ENCODE measurements around the gene THOC6. TPM values are rescaled to one million over a fixed set of nuclear protein-coding genes. Genes with fewer than 3 reads are reported as not detected.

THOC6 gene
- total and polyA plus RNA-seq, 2 donors (not counting 1 experiment from before 2014, with no cell fraction given), result 28.5 to 52.2 TPM

DNA sequence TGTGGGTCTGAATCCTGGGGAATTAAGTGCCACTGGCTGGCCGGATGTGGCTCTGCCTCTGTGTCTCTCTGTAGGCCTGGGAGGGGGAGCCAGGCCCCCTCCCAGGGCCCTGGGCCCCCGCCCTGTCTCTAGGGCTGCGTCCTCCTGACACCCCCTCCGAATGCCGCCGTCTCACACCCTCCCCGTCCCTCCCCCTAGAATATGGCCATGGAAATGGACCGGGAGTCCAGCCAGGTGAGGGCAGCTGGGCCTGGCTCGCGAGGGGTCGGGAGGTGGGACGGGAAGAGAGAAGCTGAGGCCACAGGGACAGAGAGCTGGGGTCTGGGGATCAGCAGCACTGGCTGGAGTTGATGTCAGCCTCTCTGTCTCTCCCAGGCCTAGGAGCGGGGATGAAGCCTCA is 27.5 kb upstream of the THOC6 start:
- ChIA-PET POLR2A (no interaction called here), CTCF (interaction anchor here (0.8 kb wide), 1 partner anchor 99 kb away, joined by 3 read pairs; no protein-coding TSS in a partner anchor)
- Mint-ChIP-seq H3K9me3 (ENCODE audit: insufficient read depth) (no peaks in the 10 kb centered on the region), H3K4me3 (no peak overlapping the region), H3K27me3 (no peaks in the 10 kb centered on the region), H3K27ac (no peak overlapping the region), H3K4me1 (no peaks in the 10 kb centered on the region)
- Histone ChIP-seq H2AFZ (ENCODE audit: insufficient read depth, low read depth, low read length, poor library complexity, severe bottlenecking) (no peak overlapping the region), H3K36me3 (replicated peaks in 1 of 2; ENCODE audit: control extremely low read depth in 1 of 2, control insufficient read depth in 1 of 2, extremely low read depth in 1 of 2, insufficient read depth in 2 of 2, low read length in 1 of 2) (no peaks in the 10 kb centered on the region), H3K9me3 (ENCODE audit: control extremely low read depth in 1 of 3, control insufficient read depth in 2 of 3, insufficient read depth in 1 of 3, low read length in 2 of 3) (no peaks in the 10 kb centered on the region), H3K4me3 (ENCODE audit: control extremely low read depth in 1 of 5, extremely low read depth in 1 of 5, insufficient read depth in 1 of 5, low read depth in 2 of 5, low read length in 4 of 5) (no peak overlapping the region), H3K4me2 (replicated peaks; ENCODE audit: low read depth, low read length, poor library complexity, severe bottlenecking) (no peak overlapping the region), H4K20me1 (ENCODE audit: control insufficient read depth, insufficient read depth, low read length, poor library complexity, severe bottlenecking) (no peaks in the 10 kb centered on the region), H3K9ac (ENCODE audit: low read length) (no peak overlapping the region), H3K79me2 (ENCODE audit: control insufficient read depth, insufficient read depth, low read length) (no peaks in the 10 kb centered on the region), H3K27ac (ENCODE audit: low read length in 2 of 2) (no peak overlapping the region), H3K27me3 (replicated peaks in 1 of 4; ENCODE audit: control extremely low read depth in 1 of 4, control insufficient read depth in 3 of 4, insufficient read depth in 4 of 4, low read length in 3 of 4) (peaks cover 0 to 3% (median 0%) of the 10 kb centered on the region in 4 experiments), H3K4me1 (ENCODE audit: control insufficient read depth in 2 of 2, insufficient read depth in 2 of 2, low read length in 2 of 2) (no peaks in the 10 kb centered on the region)
- no peak for DNase-seq
- intact Hi-C loops (cut with micrococcal nuclease), result no loop called here
- WGBS (ENCODE audit: insufficient coverage), result 92% methylated on average over 11 of the region's 13 CpGs
- no peak for TF ChIP-seq EZH2 (IDR thresholded peaks at IDR 0.05; ENCODE audit: borderline replicate concordance, insufficient read depth, low read depth, low read length, poor library complexity, severe bottlenecking)
- TF ChIP-seq, protein P1, sequence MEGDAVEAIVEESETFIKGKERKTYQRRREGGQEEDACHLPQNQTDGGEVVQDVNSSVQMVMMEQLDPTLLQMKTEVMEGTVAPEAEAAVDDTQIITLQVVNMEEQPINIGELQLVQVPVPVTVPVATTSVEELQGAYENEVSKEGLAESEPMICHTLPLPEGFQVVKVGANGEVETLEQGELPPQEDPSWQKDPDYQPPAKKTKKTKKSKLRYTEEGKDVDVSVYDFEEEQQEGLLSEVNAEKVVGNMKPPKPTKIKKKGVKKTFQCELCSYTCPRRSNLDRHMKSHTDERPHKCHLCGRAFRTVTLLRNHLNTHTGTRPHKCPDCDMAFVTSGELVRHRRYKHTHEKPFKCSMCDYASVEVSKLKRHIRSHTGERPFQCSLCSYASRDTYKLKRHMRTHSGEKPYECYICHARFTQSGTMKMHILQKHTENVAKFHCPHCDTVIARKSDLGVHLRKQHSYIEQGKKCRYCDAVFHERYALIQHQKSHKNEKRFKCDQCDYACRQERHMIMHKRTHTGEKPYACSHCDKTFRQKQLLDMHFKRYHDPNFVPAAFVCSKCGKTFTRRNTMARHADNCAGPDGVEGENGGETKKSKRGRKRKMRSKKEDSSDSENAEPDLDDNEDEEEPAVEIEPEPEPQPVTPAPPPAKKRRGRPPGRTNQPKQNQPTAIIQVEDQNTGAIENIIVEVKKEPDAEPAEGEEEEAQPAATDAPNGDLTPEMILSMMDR (IDR thresholded peaks at IDR 0.05), result no peak
- ATAC-seq (ENCODE audit: low read depth), result no peak

DNA sequence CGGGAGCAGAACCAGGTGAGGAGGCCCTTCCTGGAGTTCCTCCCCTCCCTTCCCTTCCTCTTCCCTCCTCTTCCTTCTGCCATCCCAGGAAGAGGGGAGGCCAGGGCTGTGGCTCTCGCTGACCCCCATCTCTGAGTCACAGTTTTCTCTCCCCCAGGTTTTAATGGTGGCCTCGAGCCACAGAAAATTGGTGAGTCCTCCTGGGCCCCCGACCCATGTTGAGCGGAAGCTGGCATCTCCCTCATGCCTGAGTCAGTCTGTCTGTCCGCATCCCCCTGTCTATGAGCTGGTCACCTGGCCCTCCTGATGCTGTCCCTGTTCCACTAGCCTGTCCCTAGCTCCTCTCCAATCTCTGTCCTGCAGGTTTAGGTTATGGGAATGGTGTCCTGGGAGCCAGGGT is 23.9 kb upstream of the THOC6 start:
- no peak for TF ChIP-seq EZH2 (IDR thresholded peaks at IDR 0.05; ENCODE audit: borderline replicate concordance, insufficient read depth, low read depth, low read length, poor library complexity, severe bottlenecking)
- TF ChIP-seq, protein P1 (IDR thresholded peaks at IDR 0.05), result no peak
- no peaks in the 10 kb centered on the region for H3K79me2 ChIP-seq (ENCODE audit: control insufficient read depth, insufficient read depth, low read length)
- POLR2A ChIA-PET, result no interaction called here
- CTCF ChIA-PET, result interaction anchor here (9.6 kb wide), 1 partner anchor 29 kb away, joined by 213 read pairs; no protein-coding TSS in a partner anchor
- ATAC-seq (ENCODE audit: low read depth) (no peak), DNase-seq (no peak)
- H3K4me3 Mint-ChIP-seq, result no peak overlapping the region
- no peak overlapping the region for H3K4me3 ChIP-seq (ENCODE audit: control extremely low read depth in 1 of 5, extremely low read depth in 1 of 5, insufficient read depth in 1 of 5, low read depth in 2 of 5, low read length in 4 of 5)
- no peak overlapping the region for H2AFZ ChIP-seq (ENCODE audit: insufficient read depth, low read depth, low read length, poor library complexity, severe bottlenecking)
- intact Hi-C loops (cut with micrococcal nuclease), result no loop called here
- no peaks in the 10 kb centered on the region for H4K20me1 ChIP-seq (ENCODE audit: control insufficient read depth, insufficient read depth, low read length, poor library complexity, severe bottlenecking)
- H3K36me3 ChIP-seq (replicated peaks in 1 of 2; ENCODE audit: control extremely low read depth in 1 of 2, control insufficient read depth in 1 of 2, extremely low read depth in 1 of 2, insufficient read depth in 2 of 2, low read length in 1 of 2), result no peaks in the 10 kb centered on the region
- peaks cover 2 to 7% of the 10 kb centered on the region in 2 donors for H3K4me1 ChIP-seq (ENCODE audit: control insufficient read depth in 2 of 2, insufficient read depth in 2 of 2, low read length in 2 of 2)
- no peak overlapping the region for H3K9ac ChIP-seq (ENCODE audit: low read length)
- peaks cover 0 to 5% (median 0%) of the 10 kb centered on the region in 4 experiments for H3K27me3 ChIP-seq (replicated peaks in 1 of 4; ENCODE audit: control extremely low read depth in 1 of 4, control insufficient read depth in 3 of 4, insufficient read depth in 4 of 4, low read length in 3 of 4)
- H3K4me1 Mint-ChIP-seq, result peaks cover 5% of the 10 kb centered on the region
- no peak overlapping the region for H3K27ac ChIP-seq (ENCODE audit: low read length in 2 of 2)
- WGBS (ENCODE audit: insufficient coverage), result 89% methylated on average over 5 of the region's 6 CpGs
- H3K9me3 Mint-ChIP-seq (ENCODE audit: insufficient read depth), result no peaks in the 10 kb centered on the region
- peaks cover 0 to 5% (median 0%) of the 10 kb centered on the region in 3 donors for H3K9me3 ChIP-seq (ENCODE audit: control extremely low read depth in 1 of 3, control insufficient read depth in 2 of 3, insufficient read depth in 1 of 3, low read length in 2 of 3)
- no peak overlapping the region for H3K4me2 ChIP-seq (replicated peaks; ENCODE audit: low read depth, low read length, poor library complexity, severe bottlenecking)
- peaks cover 2% of the 10 kb centered on the region for H3K27me3 Mint-ChIP-seq
- no peak overlapping the region for H3K27ac Mint-ChIP-seq

Data from B cell (primary cell).